HPDE6-E6E7 (cell line): ENCODE results near the gene LTA4H.

Experiments
- DNase-seq: peaks from one replicate; pipeline ENCODE4 v3.0.0; 2011; ENCODE audit warnings: missing footprints; ENCODE audit errors: extremely low spot score

Gene LTA4H

GRCh38 chr12:95956557-95957145 is 78.7 kb downstream of the LTA4H start:
- DNase-seq: no peak

GRCh38 chr12:95955549-95956159 is 79.7 kb downstream of the LTA4H start:
- no peak for DNase-seq

- no peak for DNase-seq
Observed at GRCh38 chr12:95953000-95953399, 82.4 kb downstream of the LTA4H start.

GRCh38 chr12:95951515-95951914 is 83.9 kb downstream of the LTA4H start:
- no peak for DNase-seq
